ENCODE data around the gene BTBD9. TPM values are rescaled to one million over a fixed set of nuclear protein-coding genes. Genes with fewer than 3 reads are reported as not detected.

The BTBD9 gene
- total and polyA plus RNA-seq, 2 of the 13 experiments (the other 11 are each of a cell fraction or from before 2014, with no cell fraction given), result 1.2 to 3.0 TPM

DNA sequence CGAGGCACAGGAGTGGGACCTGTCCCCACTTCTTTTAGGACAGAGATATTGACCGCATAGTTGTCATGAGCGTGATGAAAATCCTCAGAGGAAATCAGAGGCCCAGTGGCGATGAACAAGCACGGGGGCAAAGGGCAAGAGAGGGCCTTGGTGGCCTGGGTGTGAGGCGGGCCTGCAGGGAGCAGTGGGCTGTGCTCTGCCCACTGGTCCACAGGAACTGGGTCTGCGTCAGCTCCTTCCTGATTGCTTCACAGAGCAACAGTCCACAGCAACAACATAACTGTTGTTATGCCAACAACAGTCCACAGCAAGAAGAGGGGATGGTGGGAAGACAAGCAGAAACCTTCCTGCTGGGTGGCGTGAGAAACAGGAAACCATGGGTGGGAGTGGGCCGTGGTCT lies 484.6 kb downstream of the BTBD9 start (continued):
- TF ChIP-seq NR2F6 (IDR thresholded peaks at IDR 0.05), result peak; percentile 43
- TF ChIP-seq NR2F6 (CRISPR knock-in tag; IDR thresholded peaks at IDR 0.05), result peak; percentile 49; the same call in 1 of the 2 replicates
- TF ChIP-seq NFYC (CRISPR knock-in tag; IDR thresholded peaks at IDR 0.05), result 0 out of 2 replicates have a peak, but pooled peaks have one; percentile 9
- peak; percentile 56; the same call in 1 of the 2 replicates for TF ChIP-seq GABPB1 (CRISPR knock-in tag; IDR thresholded peaks at IDR 0.05)
- TF ChIP-seq ZNF891 (CRISPR knock-in tag; IDR thresholded peaks at IDR 0.05), result no peak
- no peak for TF ChIP-seq ZNF772 (CRISPR knock-in tag; IDR thresholded peaks at IDR 0.05)
- TF ChIP-seq NR2F1 (CRISPR knock-in tag; IDR thresholded peaks at IDR 0.05), result peak; percentile 43 to 63; a peak in 2 of 4 replicates
- TF ChIP-seq CEBPB (IDR thresholded peaks at IDR 0.05; ENCODE audit: borderline replicate concordance, low read depth, low read length), result peak; percentile 96
- no peak for TF ChIP-seq ZFP82 (CRISPR knock-in tag; IDR thresholded peaks at IDR 0.05; ENCODE audit: borderline replicate concordance)
- peak; percentile 34 for TF ChIP-seq ASH2L (IDR thresholded peaks at IDR 0.05; ENCODE audit: insufficient read length, low read depth, low read length)
- TF ChIP-seq FOXP4 (CRISPR knock-in tag; IDR thresholded peaks at IDR 0.05), result peak; percentile 43; the same call in 1 of the 2 replicates
- TF ChIP-seq MAX (IDR thresholded peaks at IDR 0.05), result peak; percentile 41; the same call in 1 of the 2 replicates
- TF ChIP-seq RXRB (CRISPR knock-in tag; IDR thresholded peaks at IDR 0.05; ENCODE audit: borderline replicate concordance), result peak; percentile 47; the same call in 1 of the 2 replicates
- peak; percentile 63 for TF ChIP-seq HNF4A (CRISPR knock-in tag; IDR thresholded peaks at IDR 0.05)
- TF ChIP-seq ETV5 (CRISPR knock-in tag; IDR thresholded peaks at IDR 0.05; ENCODE audit: borderline replicate concordance), result peak; percentile 85
- TF ChIP-seq ZNF331 (CRISPR knock-in tag; IDR thresholded peaks at IDR 0.05), result peak; percentile 82
- no peak for TF ChIP-seq SOX6 (IDR thresholded peaks at IDR 0.05)
- TF ChIP-seq SOX6 (CRISPR knock-in tag; IDR thresholded peaks at IDR 0.05), result no peak
- TF ChIP-seq EP300 (IDR thresholded peaks at IDR 0.05; ENCODE audit: low read depth in 2 of 2, low read length in 2 of 2), result peak; percentile 28 to 67; a peak in 1 of 4 replicates
- no peak for TF ChIP-seq EP300 (CRISPR knock-in tag; IDR thresholded peaks at IDR 0.05; ENCODE audit: borderline replicate concordance)
- TF ChIP-seq TBL1XR1 (IDR thresholded peaks at IDR 0.05; ENCODE audit: borderline replicate concordance, low read length, partially characterized antibody), result peak; percentile 49
- TF ChIP-seq, protein P1, sequence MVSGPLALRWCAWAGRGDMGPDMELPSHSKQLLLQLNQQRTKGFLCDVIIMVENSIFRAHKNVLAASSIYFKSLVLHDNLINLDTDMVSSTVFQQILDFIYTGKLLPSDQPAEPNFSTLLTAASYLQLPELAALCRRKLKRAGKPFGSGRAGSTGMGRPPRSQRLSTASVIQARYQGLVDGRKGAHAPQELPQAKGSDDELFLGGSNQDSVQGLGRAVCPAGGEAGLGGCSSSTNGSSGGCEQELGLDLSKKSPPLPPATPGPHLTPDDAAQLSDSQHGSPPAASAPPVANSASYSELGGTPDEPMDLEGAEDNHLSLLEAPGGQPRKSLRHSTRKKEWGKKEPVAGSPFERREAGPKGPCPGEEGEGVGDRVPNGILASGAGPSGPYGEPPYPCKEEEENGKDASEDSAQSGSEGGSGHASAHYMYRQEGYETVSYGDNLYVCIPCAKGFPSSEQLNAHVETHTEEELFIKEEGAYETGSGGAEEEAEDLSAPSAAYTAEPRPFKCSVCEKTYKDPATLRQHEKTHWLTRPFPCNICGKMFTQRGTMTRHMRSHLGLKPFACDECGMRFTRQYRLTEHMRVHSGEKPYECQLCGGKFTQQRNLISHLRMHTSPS (CRISPR knock-in tag; IDR thresholded peaks at IDR 0.05; ENCODE audit: low read depth), result 0 out of 2 replicates have a peak, but pooled peaks have one; percentile 30
- peak; percentile 52 for TF ChIP-seq CREB1 (IDR thresholded peaks at IDR 0.05)
- no peak for TF ChIP-seq CREB1 (CRISPR knock-in tag; IDR thresholded peaks at IDR 0.05)
- 0 out of 2 replicates have a peak, but pooled peaks have one; percentile 48 for TF ChIP-seq MIER3 (CRISPR knock-in tag; IDR thresholded peaks at IDR 0.05; ENCODE audit: borderline replicate concordance)
- 0 out of 2 replicates have a peak, but pooled peaks have one; percentile 27 for TF ChIP-seq PHF8 (CRISPR knock-in tag; IDR thresholded peaks at IDR 0.05)
- peak; percentile 47; the same call in 1 of the 2 replicates for TF ChIP-seq MTA1 (CRISPR knock-in tag; IDR thresholded peaks at IDR 0.05; ENCODE audit: borderline replicate concordance)
